CD4-positive, alpha-beta T cell (primary cell): ENCODE results near the gene FAM171A2. TPM values are rescaled to one million over a fixed set of nuclear protein-coding genes. Genes with fewer than 3 reads are reported as not detected.

Experiments used
- ATAC-seq: fragments of 200-7000 bp; cut with Tn5 transposase; one replicate; pipeline ENCODE4 v1.10.0; 2022; ENCODE audit warnings: mild to moderate bottlenecking; ENCODE audit not compliant: poor library complexity
- CTCF ChIA-PET: fragments of 350-600 bp; sonication (Branson Sonifier 250); formaldehyde crosslinking; loops from one replicate; lab custom pipeline; 2021; ENCODE audit warnings: antibody characterized with exemption, inconsistent platforms; lab: Charles Lee
- POLR2A ChIA-PET: fragments of 350-600 bp; sonication (Branson Sonifier 250); formaldehyde crosslinking; loops from one replicate; lab custom pipeline; 2021; ENCODE audit warnings: antibody characterized with exemption, inconsistent platforms; lab: Charles Lee
- DNase-seq, 14 experiments: peaks; one replicate each; pipeline ENCODE4 v3.0.0-alpha.2; 2013 to 2020; ENCODE audit warnings: mixed read lengths in 2 of 14
- H3K27ac ChIP-seq, 2 donors: one replicate each; pipeline versions ENCODE4 v1.5.1 to v1.7.0; 2013; ENCODE audit warnings: low read length in 2 of 2, low read depth in 1 of 2, mild to moderate bottlenecking in 1 of 2
- H3K27me3 ChIP-seq, 2 experiments: 1 replicate in 1 of 2; 2 replicates in 1 of 2; pipeline versions ENCODE4 v1.6.1 to v1.7.0; 2013; ENCODE audit warnings: low read length in 2 of 2, control low read depth in 1 of 2, mild to moderate bottlenecking in 1 of 2, moderate library complexity in 1 of 2; ENCODE audit not compliant: insufficient read depth in 2 of 2, control insufficient read depth in 1 of 2
- H3K36me3 ChIP-seq: one replicate; pipeline ENCODE4 v1.6.1; 2013; ENCODE audit warnings: low read length, control low read depth; ENCODE audit not compliant: insufficient read depth
- H3K4me1 ChIP-seq: one replicate; pipeline ENCODE4 v1.6.1; 2013; ENCODE audit warnings: low read length, control low read depth; ENCODE audit not compliant: insufficient read depth
- H3K4me3 ChIP-seq: one replicate; pipeline ENCODE4 v1.5.1; 2013; ENCODE audit warnings: mild to moderate bottlenecking, low read length, moderate library complexity
- H3K9me3 ChIP-seq, 2 experiments: 1 replicate in 1 of 2; 2 replicates in 1 of 2; pipeline versions ENCODE4 v1.6.1 to v1.7.0; 2013; ENCODE audit warnings: low read length in 2 of 2, mild to moderate bottlenecking in 2 of 2, control low read depth in 1 of 2, moderate library complexity in 1 of 2; ENCODE audit not compliant: control insufficient read depth in 1 of 2, insufficient read depth in 1 of 2
- H3K27ac Mint-ChIP-seq: one replicate; pipeline ENCODE4 v1.8.0; 2020; ENCODE audit warnings: mixed read lengths
- H3K27me3 Mint-ChIP-seq: one replicate; pipeline ENCODE4 v1.8.0; 2021; ENCODE audit warnings: mixed read lengths
- H3K36me3 Mint-ChIP-seq: one replicate; pipeline ENCODE4 v1.8.0; 2021; ENCODE audit warnings: low read depth, mixed read lengths
- H3K4me1 Mint-ChIP-seq: one replicate; pipeline ENCODE4 v1.8.0; 2021; ENCODE audit warnings: low read depth, mixed read lengths
- H3K4me3 Mint-ChIP-seq: one replicate; pipeline ENCODE4 v1.8.0; 2020; ENCODE audit warnings: mild to moderate bottlenecking, mixed read lengths
- H3K9me3 Mint-ChIP-seq: one replicate; pipeline ENCODE4 v1.8.0; 2020; ENCODE audit warnings: mixed read lengths
- intact Hi-C, 2 experiments: fragments of 100-400 bp; cut with DNase I in 1 of 2; cut with micrococcal nuclease in 1 of 2; formaldehyde crosslinking; loops; one replicate each; pipeline versions ENCODE4 v1.15.1 to v1.9.0; 2023 to 2025; cut with DNase I, micrococcal nuclease
- total RNA-seq, 174 experiments: library from RNA in 2 of 174; stranded (reverse) in 2 of 174; gene quantifications; one replicate each; pipeline ENCODE4 v1.2.3 and lab custom pipeline; 2021 to 2026
- TF ChIP-seq, protein P1 (sequence below): fragments of 200-600 bp; IDR thresholded peaks from one replicate; pipeline ENCODE4 v1.8.0; 2022; ENCODE audit warnings: antibody characterized with exemption, mild to moderate bottlenecking

FAM171A2 gene
- total RNA-seq, 2 experiments from 2014 or later, result 0.08 to 0.19 TPM

- peak overlapping the region; percentile 59 for H3K4me3 Mint-ChIP-seq
- no peaks in the 10 kb centered on the region for H3K27me3 ChIP-seq
- H3K4me1 Mint-ChIP-seq, result peaks cover 10% of the 10 kb centered on the region
- intact Hi-C loops, result no loop called here
- H3K27ac ChIP-seq, result no peak overlapping the region
- POLR2A ChIA-PET, result interaction anchor here (0.5 to 4.6 kb wide), 6 partner anchors 8 to 985 kb away, joined by 3 to 38 read pairs (median 9); partner anchors contain the start of genes FAM171A2, GRN and UBTF
- no peak for ATAC-seq
- DNase-seq, result no peak
- no peaks in the 10 kb centered on the region for H3K9me3 ChIP-seq
- H3K27me3 Mint-ChIP-seq, result peaks cover 4% of the 10 kb centered on the region
- H3K36me3 ChIP-seq, result peaks cover 11% of the 10 kb centered on the region
- peaks cover 18% of the 10 kb centered on the region for H3K4me1 ChIP-seq
- CTCF ChIA-PET, result interaction anchor here (1.3 to 2.8 kb wide), 2 partner anchors 10 to 143 kb away, joined by 3 to 10 read pairs; partner anchors contain the start of gene FAM171A2
- TF ChIP-seq, protein P1, sequence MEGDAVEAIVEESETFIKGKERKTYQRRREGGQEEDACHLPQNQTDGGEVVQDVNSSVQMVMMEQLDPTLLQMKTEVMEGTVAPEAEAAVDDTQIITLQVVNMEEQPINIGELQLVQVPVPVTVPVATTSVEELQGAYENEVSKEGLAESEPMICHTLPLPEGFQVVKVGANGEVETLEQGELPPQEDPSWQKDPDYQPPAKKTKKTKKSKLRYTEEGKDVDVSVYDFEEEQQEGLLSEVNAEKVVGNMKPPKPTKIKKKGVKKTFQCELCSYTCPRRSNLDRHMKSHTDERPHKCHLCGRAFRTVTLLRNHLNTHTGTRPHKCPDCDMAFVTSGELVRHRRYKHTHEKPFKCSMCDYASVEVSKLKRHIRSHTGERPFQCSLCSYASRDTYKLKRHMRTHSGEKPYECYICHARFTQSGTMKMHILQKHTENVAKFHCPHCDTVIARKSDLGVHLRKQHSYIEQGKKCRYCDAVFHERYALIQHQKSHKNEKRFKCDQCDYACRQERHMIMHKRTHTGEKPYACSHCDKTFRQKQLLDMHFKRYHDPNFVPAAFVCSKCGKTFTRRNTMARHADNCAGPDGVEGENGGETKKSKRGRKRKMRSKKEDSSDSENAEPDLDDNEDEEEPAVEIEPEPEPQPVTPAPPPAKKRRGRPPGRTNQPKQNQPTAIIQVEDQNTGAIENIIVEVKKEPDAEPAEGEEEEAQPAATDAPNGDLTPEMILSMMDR, result no peak
- H3K27ac Mint-ChIP-seq, result no peak overlapping the region
- H3K36me3 Mint-ChIP-seq, result no peaks in the 10 kb centered on the region
- no peak overlapping the region for H3K4me3 ChIP-seq
- no peaks in the 10 kb centered on the region for H3K9me3 Mint-ChIP-seq
These were observed 10.6 kb downstream of the FAM171A2 start for GRCh38 chr17:44352828-44353671.

DNA sequence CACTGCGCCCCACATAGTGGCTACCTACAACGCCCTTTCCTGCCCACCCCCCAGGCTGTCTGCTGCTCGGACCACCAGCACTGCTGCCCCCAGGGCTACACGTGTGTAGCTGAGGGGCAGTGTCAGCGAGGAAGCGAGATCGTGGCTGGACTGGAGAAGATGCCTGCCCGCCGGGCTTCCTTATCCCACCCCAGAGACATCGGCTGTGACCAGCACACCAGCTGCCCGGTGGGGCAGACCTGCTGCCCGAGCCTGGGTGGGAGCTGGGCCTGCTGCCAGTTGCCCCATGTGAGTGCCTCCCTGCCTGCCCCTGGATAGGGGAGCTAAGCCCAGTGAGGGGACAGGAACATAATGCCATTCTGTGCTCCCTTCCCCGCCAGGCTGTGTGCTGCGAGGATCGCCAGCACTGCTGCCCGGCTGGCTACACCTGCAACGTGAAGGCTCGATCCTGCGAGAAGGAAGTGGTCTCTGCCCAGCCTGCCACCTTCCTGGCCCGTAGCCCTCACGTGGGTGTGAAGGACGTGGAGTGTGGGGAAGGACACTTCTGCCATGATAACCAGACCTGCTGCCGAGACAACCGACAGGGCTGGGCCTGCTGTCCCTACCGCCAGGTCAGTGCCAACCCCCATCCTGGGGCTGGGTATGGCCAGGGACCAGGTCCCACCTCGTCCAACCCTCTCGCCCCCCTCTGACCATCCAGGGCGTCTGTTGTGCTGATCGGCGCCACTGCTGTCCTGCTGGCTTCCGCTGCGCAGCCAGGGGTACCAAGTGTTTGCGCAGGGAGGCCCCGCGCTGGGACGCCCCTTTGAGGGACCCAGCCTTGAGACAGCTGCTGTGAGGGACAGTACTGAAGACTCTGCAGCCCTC lies 11.5 kb downstream of the FAM171A2 start:
- peaks cover 18% of the 10 kb centered on the region for H3K4me1 ChIP-seq
- Mint-ChIP-seq H3K36me3 (no peaks in the 10 kb centered on the region), H3K27me3 (peaks cover 4% of the 10 kb centered on the region), H3K9me3 (no peaks in the 10 kb centered on the region), H3K4me1 (peaks cover 10% of the 10 kb centered on the region), H3K4me3 (peak overlapping the region; percentile 59), H3K27ac (no peak overlapping the region)
- H3K9me3 ChIP-seq, result no peaks in the 10 kb centered on the region
- no peaks in the 10 kb centered on the region for H3K27me3 ChIP-seq
- H3K36me3 ChIP-seq, result peaks cover 11% of the 10 kb centered on the region
- TF ChIP-seq, protein P1, result no peak
- ATAC-seq (no peak), DNase-seq (peak in 1 of 14 experiments; percentile 25)
- H3K4me3 ChIP-seq, result no peak overlapping the region
- no peak overlapping the region for H3K27ac ChIP-seq
- ChIA-PET POLR2A (interaction anchor here (1.0 to 4.6 kb wide), 3 partner anchors 25 to 133 kb away, joined by 3 to 38 read pairs (median 4); partner anchors contain the start of gene UBTF), CTCF (interaction anchor here (1.1 to 1.3 kb wide), 2 partner anchors 11 to 142 kb away, joined by 3 read pairs; partner anchors contain the start of gene FAM171A2)
- intact Hi-C loops, result no loop called here

GRCh38 chr17:44351464-44351863 lies 12.2 kb downstream of the FAM171A2 start:
- peaks cover 10% of the 10 kb centered on the region for H3K4me1 Mint-ChIP-seq
- POLR2A ChIA-PET, result interaction anchor here (1.7 kb wide), 1 partner anchor 24 kb away, joined by 6 read pairs; no protein-coding TSS in a partner anchor
- ATAC-seq (no peak), DNase-seq (peak in 1 of 14 experiments; percentile 23)
- TF ChIP-seq, protein P1, result no peak
- no peaks in the 10 kb centered on the region for H3K36me3 Mint-ChIP-seq
- intact Hi-C loops, result no loop called here
- no peak overlapping the region for H3K27ac Mint-ChIP-seq
- Histone ChIP-seq H3K27ac (no peak overlapping the region), H3K9me3 (no peaks in the 10 kb centered on the region), H3K27me3 (no peaks in the 10 kb centered on the region), H3K4me3 (no peak overlapping the region), H3K36me3 (peaks cover 11% of the 10 kb centered on the region), H3K4me1 (peaks cover 19% of the 10 kb centered on the region)
- no peak overlapping the region for H3K4me3 Mint-ChIP-seq
- CTCF ChIA-PET, result interaction anchor here (1.1 to 1.3 kb wide), 2 partner anchors 10 to 142 kb away, joined by 3 read pairs; no protein-coding TSS in a partner anchor
- H3K27me3 Mint-ChIP-seq, result peaks cover 4% of the 10 kb centered on the region
- H3K9me3 Mint-ChIP-seq, result no peaks in the 10 kb centered on the region
